Esophagus squamous epithelium (tissue), 4 donors: ENCODE measurements around the gene JPH3.

Experiments used
- CTCF ChIP-seq, 6 experiments: fragments of 450-650 bp in 4 of 6; fragments of 200-600 bp in 2 of 6; sonication (generic) in 2 of 6; IDR thresholded peaks; one replicate each; pipeline ENCODE4 v1.5.1; 2016 to 2019; ENCODE audit warnings: antibody characterized with exemption in 6 of 6, mild to moderate bottlenecking in 4 of 6, moderate library complexity in 4 of 6
- POLR2A ChIP-seq, 4 donors: fragments of 450-650 bp; IDR thresholded peaks; one replicate each; pipeline ENCODE4 v1.6.1; 2017; ENCODE audit warnings: antibody characterized with exemption in 4 of 4, mild to moderate bottlenecking in 4 of 4, moderate library complexity in 3 of 4

- TF ChIP-seq POLR2A (IDR thresholded peaks at IDR 0.05): no peak
- no peak for TF ChIP-seq CTCF (IDR thresholded peaks at IDR 0.05)
These were observed 100.8 kb downstream of the JPH3 start for GRCh38 chr16:87703071-87703470.
